SIG-M5 treated with dmso at 0.1 percent for 504 hours (cell line): ENCODE measurements around the gene CTSH.
A peak's percentile ranks its signal among the peaks of the same experiment; 100 is the strongest.

Experiments
- DNase-seq: peaks from one replicate; lab custom pipeline; 2025; ENCODE audit not compliant: unreplicated experiment; lab: John Stamatoyannopoulos, UW

Gene CTSH

GRCh38 chr15:78944669-78945407, at the start of gene CTSH:
Gene CTSH (minus strand): TSS chr15:78945046. CDS start chr15:78944981, 65 bp downstream.
- peak; percentile 37 for DNase-seq

- DNase-seq, result no peak
These were observed 49.2 kb upstream of the CTSH start for GRCh38 chr15:78993931-78994530.

- DNase-seq, result no peak
These were observed 48.5 kb upstream of the CTSH start for GRCh38 chr15:78993257-78993930.

GRCh38 chr15:78992416-78993256, 47.8 kb upstream of the CTSH start:
- no peak for DNase-seq

- no peak for DNase-seq
These were observed 47.0 kb upstream of the CTSH start for GRCh38 chr15:78991879-78992278.

GRCh38 chr15:78991476-78991875, 46.6 kb upstream of the CTSH start:
- DNase-seq, result no peak

GRCh38 chr15:78990278-78990677, 45.4 kb upstream of the CTSH start:
- DNase-seq, result no peak

GRCh38 chr15:78989701-78990240, 44.9 kb upstream of the CTSH start:
- DNase-seq, result no peak

- DNase-seq, result peak; percentile 69
These were observed 43.6 kb upstream of the CTSH start for GRCh38 chr15:78988361-78988911.

GRCh38 chr15:78987556-78988360, 42.9 kb upstream of the CTSH start:
- no peak for DNase-seq

GRCh38 chr15:78985859-78986475, 41.1 kb upstream of the CTSH start:
- DNase-seq, result no peak

GRCh38 chr15:78984041-78984440, 39.2 kb upstream of the CTSH start:
- DNase-seq, result no peak

GRCh38 chr15:78983146-78983918, 38.5 kb upstream of the CTSH start:
- DNase-seq, result no peak

GRCh38 chr15:78982736-78983135, 37.9 kb upstream of the CTSH start:
- DNase-seq, result no peak

- no peak for DNase-seq
These were observed 36.9 kb upstream of the CTSH start for GRCh38 chr15:78981532-78982313.

GRCh38 chr15:78979456-78980320, 34.8 kb upstream of the CTSH start:
- peak; percentile 37 for DNase-seq

- no peak for DNase-seq
These were observed 33.8 kb upstream of the CTSH start for GRCh38 chr15:78978601-78979179.
